ENCODE measurements around the gene TCF15. TPM values are rescaled to one million over a fixed set of nuclear protein-coding genes. Genes with fewer than 3 reads are reported as not detected.

TCF15 gene
- total RNA-seq, 2 experiments from 2014 or later: 0.23 TPM; not detected in 1

GRCh38 chr20:611843-612185 lies 1.7 kb upstream of the TCF15 start:
- no peak overlapping the region for H3K27ac Mint-ChIP-seq
- no peak overlapping the region for H3K4me3 Mint-ChIP-seq
- peaks cover 58% of the 10 kb centered on the region for H3K27me3 Mint-ChIP-seq
- no peaks in the 10 kb centered on the region for H3K36me3 Mint-ChIP-seq (ENCODE audit: low read depth)
- POLR2A ChIA-PET: no interaction called here
- intact Hi-C loops (cut with micrococcal nuclease): no loop called here
- H3K9me3 Mint-ChIP-seq: no peaks in the 10 kb centered on the region
- no peak for ATAC-seq
- CTCF ChIA-PET: interaction anchor here (1.0 to 1.7 kb wide), 3 partner anchors 9 to 55 kb away, joined by 3 to 6 read pairs (median 4); no protein-coding TSS in a partner anchor
- DNase-seq: no peak
- no peak for TF ChIP-seq CTCF (IDR thresholded peaks at IDR 0.05)
- H3K4me1 Mint-ChIP-seq (ENCODE audit: low read depth): peaks cover 4% of the 10 kb centered on the region

GRCh38 chr20:611047-611842 lies 1.1 kb upstream of the TCF15 start:
- Mint-ChIP-seq H3K36me3 (ENCODE audit: low read depth) (no peaks in the 10 kb centered on the region), H3K27me3 (peaks cover 55% of the 10 kb centered on the region), H3K9me3 (no peaks in the 10 kb centered on the region), H3K4me3 (no peak overlapping the region), H3K27ac (no peak overlapping the region), H3K4me1 (ENCODE audit: low read depth) (peaks cover 4% of the 10 kb centered on the region)
- ChIA-PET POLR2A (no interaction called here), CTCF (interaction anchor here (1.0 to 1.7 kb wide), 3 partner anchors 9 to 56 kb away, joined by 3 to 6 read pairs (median 4); no protein-coding TSS in a partner anchor)
- DNase-seq (no peak), ATAC-seq (no peak)
- TF ChIP-seq CTCF (IDR thresholded peaks at IDR 0.05): no peak
- intact Hi-C loops (cut with micrococcal nuclease): no loop called here

GRCh38 chr20:609371-609964 lies 641 bp downstream of the TCF15 start:
- Mint-ChIP-seq H3K27ac (no peak overlapping the region), H3K4me3 (no peak overlapping the region), H3K4me1 (ENCODE audit: low read depth) (peaks cover 4% of the 10 kb centered on the region), H3K36me3 (ENCODE audit: low read depth) (no peaks in the 10 kb centered on the region), H3K27me3 (peaks cover 48% of the 10 kb centered on the region), H3K9me3 (no peaks in the 10 kb centered on the region)
- no peak for DNase-seq
- ChIA-PET POLR2A (no interaction called here), CTCF (no interaction called here)
- ATAC-seq: peak; percentile 15
- intact Hi-C loops (cut with micrococcal nuclease): no loop called here
- TF ChIP-seq CTCF (IDR thresholded peaks at IDR 0.05): no peak

- no peak for ATAC-seq
- TF ChIP-seq CTCF (IDR thresholded peaks at IDR 0.05): no peak
- H3K27ac Mint-ChIP-seq: no peak overlapping the region
- ChIA-PET CTCF (no interaction called here), POLR2A (no interaction called here)
- DNase-seq: no peak
- intact Hi-C loops (cut with micrococcal nuclease): no loop called here
- H3K4me1 Mint-ChIP-seq (ENCODE audit: low read depth): peaks cover 4% of the 10 kb centered on the region
- H3K4me3 Mint-ChIP-seq: no peak overlapping the region
- H3K9me3 Mint-ChIP-seq: no peaks in the 10 kb centered on the region
- H3K36me3 Mint-ChIP-seq (ENCODE audit: low read depth): no peaks in the 10 kb centered on the region
- peaks cover 47% of the 10 kb centered on the region for H3K27me3 Mint-ChIP-seq
Measured at GRCh38 chr20:608970-609369, 1.1 kb downstream of the TCF15 start.

- ATAC-seq: no peak
- Mint-ChIP-seq H3K27me3 (peaks cover 34% of the 10 kb centered on the region), H3K27ac (no peak overlapping the region), H3K4me1 (ENCODE audit: low read depth) (peaks cover 4% of the 10 kb centered on the region), H3K36me3 (ENCODE audit: low read depth) (no peaks in the 10 kb centered on the region), H3K4me3 (no peak overlapping the region), H3K9me3 (no peaks in the 10 kb centered on the region)
- ChIA-PET POLR2A (interaction anchor here (1.9 kb wide), 1 partner anchor 10 kb away, joined by 4 read pairs; no protein-coding TSS in a partner anchor), CTCF (no interaction called here)
- no peak for DNase-seq
- intact Hi-C loops (cut with micrococcal nuclease): no loop called here
- no peak for TF ChIP-seq CTCF (IDR thresholded peaks at IDR 0.05)
Measured at GRCh38 chr20:607476-607875, 2.6 kb downstream of the TCF15 start.

Data from activated CD8-positive, alpha-beta T cell treated with anti-CD3 and anti-CD28 coated beads for 36 hours (primary cell).